ENCODE data around the gene SPTBN2. TPM values are rescaled to one million over a fixed set of nuclear protein-coding genes. Genes with fewer than 3 reads are reported as not detected.

The SPTBN2 gene
- total RNA-seq, 4 donors from 2014 or later = 1.7 to 23.1 (median 6.0) TPM

- no peak for DNase-seq
- no peak overlapping the region for H3K4me3 ChIP-seq
- H3K9me3 ChIP-seq = no peaks in the 10 kb centered on the region
- H3K27ac ChIP-seq = no peak overlapping the region
- H3K36me3 ChIP-seq = peaks cover 0 to 15% (median 0%) of the 10 kb centered on the region in 3 donors
- TF ChIP-seq POLR2A (IDR thresholded peaks at IDR 0.05) (no peak), CTCF (IDR thresholded peaks at IDR 0.05) (no peak)
- H3K4me1 ChIP-seq = no peaks in the 10 kb centered on the region
- H3K27me3 ChIP-seq = no peaks in the 10 kb centered on the region
Measured at GRCh38 chr11:66762088-66762487, 33.1 kb upstream of the SPTBN2 start.

GRCh38 chr11:66752148-66752547 lies 23.1 kb upstream of the SPTBN2 start:
- Histone ChIP-seq H3K4me1 (no peaks in the 10 kb centered on the region), H3K4me3 (no peak overlapping the region), H3K36me3 (no peaks in the 10 kb centered on the region), H3K27ac (no peak overlapping the region), H3K27me3 (no peaks in the 10 kb centered on the region), H3K9me3 (no peaks in the 10 kb centered on the region)
- no peak for DNase-seq
- no peak for TF ChIP-seq POLR2A (IDR thresholded peaks at IDR 0.05)
- TF ChIP-seq CTCF (IDR thresholded peaks at IDR 0.05) = no peak

- Histone ChIP-seq H3K36me3 (no peaks in the 10 kb centered on the region), H3K27ac (no peak overlapping the region), H3K4me3 (no peak overlapping the region), H3K9me3 (no peaks in the 10 kb centered on the region), H3K27me3 (no peaks in the 10 kb centered on the region), H3K4me1 (peaks cover 0 to 8% (median 3%) of the 10 kb centered on the region in 4 donors)
- TF ChIP-seq CTCF (IDR thresholded peaks at IDR 0.05) (no peak), POLR2A (IDR thresholded peaks at IDR 0.05) (no peak)
- DNase-seq = no peak
Measured at GRCh38 chr11:66749091-66749490, 20.1 kb upstream of the SPTBN2 start.

GRCh38 chr11:66747480-66747879 lies 18.5 kb upstream of the SPTBN2 start:
- no peak for DNase-seq
- H3K36me3 ChIP-seq = no peaks in the 10 kb centered on the region
- H3K4me3 ChIP-seq = no peak overlapping the region
- H3K4me1 ChIP-seq = peaks cover 0 to 13% (median 8%) of the 10 kb centered on the region in 4 donors
- no peaks in the 10 kb centered on the region for H3K9me3 ChIP-seq
- TF ChIP-seq POLR2A (IDR thresholded peaks at IDR 0.05) (no peak), CTCF (IDR thresholded peaks at IDR 0.05) (no peak)
- H3K27me3 ChIP-seq = no peaks in the 10 kb centered on the region
- no peak overlapping the region for H3K27ac ChIP-seq

GRCh38 chr11:66745356-66746235 lies 16.6 kb upstream of the SPTBN2 start:
- H3K36me3 ChIP-seq = no peaks in the 10 kb centered on the region
- no peak for TF ChIP-seq CTCF (IDR thresholded peaks at IDR 0.05)
- peak in 1 of 2 donors; percentile 58 for TF ChIP-seq POLR2A (IDR thresholded peaks at IDR 0.05)
- peak overlapping the region; percentile 52 to 91 (median 73) for H3K4me3 ChIP-seq
- H3K9me3 ChIP-seq = no peaks in the 10 kb centered on the region
- peak; percentile 56 to 87 (median 86) for DNase-seq
- peaks cover 0 to 13% (median 8%) of the 10 kb centered on the region in 4 donors for H3K4me1 ChIP-seq
- H3K27me3 ChIP-seq = no peaks in the 10 kb centered on the region
- peak overlapping the region; percentile 81 to 93 (median 90) for H3K27ac ChIP-seq

Measured in Peyer's patch (tissue), 4 donors.